ENCODE data around the gene PHLDB2.

Gene PHLDB2

DNA sequence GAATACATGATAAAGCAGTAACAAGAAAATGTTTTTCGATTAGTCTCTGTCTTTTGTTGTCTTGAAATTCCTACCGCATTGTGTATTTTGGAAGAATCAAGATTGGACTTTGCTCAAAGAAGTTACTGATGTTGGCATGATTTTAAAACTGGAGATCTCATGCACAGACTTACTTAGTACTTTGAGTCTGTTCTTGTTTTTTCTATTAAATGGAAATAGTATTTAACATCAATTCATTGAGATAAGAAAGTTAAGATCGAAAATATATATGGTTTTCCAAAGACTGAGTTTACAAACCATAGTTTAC, 122.3 kb downstream of the PHLDB2 start:
- TF ChIP-seq, protein P1, sequence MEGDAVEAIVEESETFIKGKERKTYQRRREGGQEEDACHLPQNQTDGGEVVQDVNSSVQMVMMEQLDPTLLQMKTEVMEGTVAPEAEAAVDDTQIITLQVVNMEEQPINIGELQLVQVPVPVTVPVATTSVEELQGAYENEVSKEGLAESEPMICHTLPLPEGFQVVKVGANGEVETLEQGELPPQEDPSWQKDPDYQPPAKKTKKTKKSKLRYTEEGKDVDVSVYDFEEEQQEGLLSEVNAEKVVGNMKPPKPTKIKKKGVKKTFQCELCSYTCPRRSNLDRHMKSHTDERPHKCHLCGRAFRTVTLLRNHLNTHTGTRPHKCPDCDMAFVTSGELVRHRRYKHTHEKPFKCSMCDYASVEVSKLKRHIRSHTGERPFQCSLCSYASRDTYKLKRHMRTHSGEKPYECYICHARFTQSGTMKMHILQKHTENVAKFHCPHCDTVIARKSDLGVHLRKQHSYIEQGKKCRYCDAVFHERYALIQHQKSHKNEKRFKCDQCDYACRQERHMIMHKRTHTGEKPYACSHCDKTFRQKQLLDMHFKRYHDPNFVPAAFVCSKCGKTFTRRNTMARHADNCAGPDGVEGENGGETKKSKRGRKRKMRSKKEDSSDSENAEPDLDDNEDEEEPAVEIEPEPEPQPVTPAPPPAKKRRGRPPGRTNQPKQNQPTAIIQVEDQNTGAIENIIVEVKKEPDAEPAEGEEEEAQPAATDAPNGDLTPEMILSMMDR (IDR thresholded peaks at IDR 0.05; ENCODE audit: low read depth, low read length) = no peak
- DNase-seq (ENCODE audit: extremely low read depth, low read depth) = no peak

DNA sequence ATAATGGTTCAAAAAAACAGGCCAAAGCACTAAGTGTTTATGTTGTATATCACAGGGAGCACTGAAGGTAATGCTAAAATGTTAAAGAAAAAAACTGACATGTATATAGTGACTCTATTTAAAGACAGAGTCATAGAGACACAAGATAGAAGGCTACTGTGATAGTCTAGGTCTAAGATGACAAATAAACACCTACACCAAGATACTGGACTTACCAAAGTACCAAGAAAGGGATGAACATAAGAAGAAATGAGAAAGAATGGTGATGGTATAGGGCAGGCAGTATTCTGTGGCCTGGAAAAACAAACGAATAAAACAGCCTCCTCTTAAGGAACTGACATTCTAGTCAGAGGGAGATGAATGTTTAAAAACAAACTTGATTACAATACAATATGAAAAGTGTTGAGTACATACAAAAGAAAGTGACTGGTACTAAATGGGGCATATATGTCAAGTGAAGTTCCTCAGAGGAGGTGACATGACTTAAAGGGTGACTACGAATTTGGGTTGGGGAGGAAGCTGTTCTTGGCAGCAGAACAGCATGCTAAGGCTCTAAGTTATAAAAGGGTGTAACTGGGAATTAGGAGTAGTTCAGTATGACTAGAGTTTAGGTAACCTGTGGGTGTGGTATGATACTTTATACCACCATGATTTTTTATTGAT, 125.7 kb downstream of the PHLDB2 start:
- no peak for DNase-seq (ENCODE audit: extremely low read depth, low read depth)
- TF ChIP-seq, protein P1 (IDR thresholded peaks at IDR 0.05; ENCODE audit: low read depth, low read length) = no peak

- DNase-seq (ENCODE audit: extremely low read depth, low read depth) = no peak
- TF ChIP-seq, protein P1 (IDR thresholded peaks at IDR 0.05; ENCODE audit: low read depth, low read length) = no peak
These were observed 127.7 kb downstream of the PHLDB2 start for GRCh38 chr3:111986800-111987199.

DNA sequence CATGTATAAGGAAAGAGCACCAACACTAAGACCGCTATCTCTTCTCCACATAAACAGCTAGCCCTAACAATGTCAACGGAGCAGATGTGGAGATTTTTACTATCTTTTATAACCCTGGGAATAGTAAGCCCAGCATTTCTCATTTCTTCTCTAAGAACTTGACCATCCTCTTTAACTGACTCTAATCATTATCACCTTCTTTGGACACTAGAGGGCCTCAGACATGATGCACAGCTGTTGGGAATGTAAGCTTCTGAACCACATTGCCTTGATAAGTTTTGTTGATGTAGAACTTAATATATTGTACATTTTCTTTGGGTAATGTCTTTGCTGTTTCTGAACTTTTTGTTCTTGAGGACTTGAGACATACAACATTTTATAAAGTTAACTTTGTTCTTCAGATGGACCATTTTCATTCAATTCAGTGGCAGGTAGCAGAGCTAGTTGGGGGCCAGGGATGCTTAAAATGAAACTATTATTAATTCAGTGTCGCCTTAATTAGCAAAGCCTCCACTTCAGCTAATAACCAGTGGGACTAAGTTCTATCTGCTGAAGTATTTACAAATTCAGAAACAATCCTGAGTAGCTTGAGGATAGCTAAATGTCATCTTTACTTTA, 130.1 kb downstream of the PHLDB2 start:
- no peak for DNase-seq (ENCODE audit: extremely low read depth, low read depth)
- TF ChIP-seq, protein P1 (IDR thresholded peaks at IDR 0.05; ENCODE audit: low read depth, low read length) = peak; percentile 76

DNA sequence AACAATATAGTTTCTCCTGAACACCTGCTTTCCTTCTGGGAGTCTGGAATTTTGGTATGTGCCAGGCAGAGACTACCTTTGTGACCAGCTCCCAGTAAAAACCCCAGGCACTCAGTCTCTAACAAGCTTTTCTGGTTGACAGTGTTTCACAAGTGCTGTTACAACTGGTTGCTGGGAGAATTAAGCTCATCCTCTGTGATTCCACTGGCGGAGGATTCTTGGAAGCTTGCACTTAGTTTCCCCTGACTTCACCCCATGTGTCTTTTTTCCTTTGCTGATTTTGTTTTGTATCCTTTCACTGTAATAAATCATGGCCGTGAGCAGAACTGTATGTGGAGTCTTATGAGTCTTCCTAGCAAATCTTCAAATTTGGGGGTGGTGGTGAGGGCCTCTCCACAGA, 134.0 kb downstream of the PHLDB2 start:
- TF ChIP-seq, protein P1 (IDR thresholded peaks at IDR 0.05; ENCODE audit: low read depth, low read length) = no peak

GRCh38 chr3:111998636-111999483, 139.8 kb downstream of the PHLDB2 start, which contains the start of gene TAGLN3:
TSS of gene TAGLN3 (plus strand) at chr3:111998922. CDS start at chr3:111999423, 501 bp downstream.
- no peak for DNase-seq (ENCODE audit: extremely low read depth, low read depth)
- TF ChIP-seq, protein P1 (IDR thresholded peaks at IDR 0.05; ENCODE audit: low read depth, low read length) = no peak

More for the DNA sequence above, 134.0 kb downstream of the PHLDB2 start:
- no peak for DNase-seq (ENCODE audit: extremely low read depth, low read depth)
